ENCODE results near the gene SMIM9. TPM values are rescaled to one million over a fixed set of nuclear protein-coding genes. Genes with fewer than 3 reads are reported as not detected.
"Not testable (repeated sequence)": the region's sequence is repeated elsewhere in the genome, so short reads cannot be mapped to it uniquely, and the experiment has no call there.

SMIM9 gene
- total RNA-seq, 1 donor: not detected

DNA sequence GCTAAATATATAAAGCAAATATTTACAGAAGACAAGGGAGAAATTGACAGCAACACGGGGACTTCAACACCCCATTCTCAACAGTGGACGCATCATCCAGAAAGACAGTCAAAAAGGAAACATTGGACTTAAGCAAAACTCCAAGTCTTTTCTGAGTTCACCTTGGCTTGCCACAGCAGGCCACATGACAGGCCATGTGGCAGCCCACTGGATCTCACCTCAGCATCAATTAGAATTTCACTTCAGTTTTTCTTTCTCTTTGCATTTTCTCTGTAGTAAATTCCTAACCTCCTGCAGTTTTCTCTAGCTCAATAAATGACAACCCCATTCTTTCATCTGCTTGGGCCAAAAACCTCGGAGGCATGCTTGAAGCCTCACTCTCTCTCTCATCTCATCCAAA is 12.4 kb downstream of the SMIM9 start:
- no peak overlapping the region for H3K4me3 ChIP-seq (ENCODE audit: low read depth, low read length)
- DNase-seq (ENCODE audit: low read depth): no peak
- TF ChIP-seq, protein P1, sequence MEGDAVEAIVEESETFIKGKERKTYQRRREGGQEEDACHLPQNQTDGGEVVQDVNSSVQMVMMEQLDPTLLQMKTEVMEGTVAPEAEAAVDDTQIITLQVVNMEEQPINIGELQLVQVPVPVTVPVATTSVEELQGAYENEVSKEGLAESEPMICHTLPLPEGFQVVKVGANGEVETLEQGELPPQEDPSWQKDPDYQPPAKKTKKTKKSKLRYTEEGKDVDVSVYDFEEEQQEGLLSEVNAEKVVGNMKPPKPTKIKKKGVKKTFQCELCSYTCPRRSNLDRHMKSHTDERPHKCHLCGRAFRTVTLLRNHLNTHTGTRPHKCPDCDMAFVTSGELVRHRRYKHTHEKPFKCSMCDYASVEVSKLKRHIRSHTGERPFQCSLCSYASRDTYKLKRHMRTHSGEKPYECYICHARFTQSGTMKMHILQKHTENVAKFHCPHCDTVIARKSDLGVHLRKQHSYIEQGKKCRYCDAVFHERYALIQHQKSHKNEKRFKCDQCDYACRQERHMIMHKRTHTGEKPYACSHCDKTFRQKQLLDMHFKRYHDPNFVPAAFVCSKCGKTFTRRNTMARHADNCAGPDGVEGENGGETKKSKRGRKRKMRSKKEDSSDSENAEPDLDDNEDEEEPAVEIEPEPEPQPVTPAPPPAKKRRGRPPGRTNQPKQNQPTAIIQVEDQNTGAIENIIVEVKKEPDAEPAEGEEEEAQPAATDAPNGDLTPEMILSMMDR (IDR thresholded peaks at IDR 0.05; ENCODE audit: insufficient read depth, low read depth, low read length): no peak

DNA sequence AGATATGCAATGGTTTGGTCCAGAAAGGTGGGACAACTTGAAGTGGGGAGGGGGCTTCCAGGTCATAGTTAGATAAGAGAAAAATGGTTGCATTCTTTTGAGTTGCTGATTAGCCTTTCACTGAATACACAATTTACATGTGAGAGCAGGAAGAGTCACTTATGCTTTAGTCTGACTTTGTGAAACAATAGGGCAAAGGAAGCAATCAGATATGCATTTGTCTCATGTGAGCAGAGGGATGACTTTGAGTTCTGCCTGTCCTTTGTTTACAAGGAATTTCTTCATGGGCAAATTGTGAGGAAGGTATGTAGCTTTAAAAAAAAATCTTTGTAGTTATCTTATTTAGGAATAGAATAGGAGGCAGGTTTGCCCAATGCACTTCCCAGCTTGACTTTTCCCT is 12.9 kb downstream of the SMIM9 start:
- TF ChIP-seq, protein P1 (IDR thresholded peaks at IDR 0.05; ENCODE audit: insufficient read depth, low read depth, low read length): no peak
- DNase-seq (ENCODE audit: low read depth): no peak
- no peak overlapping the region for H3K4me3 ChIP-seq (ENCODE audit: low read depth, low read length)

DNA sequence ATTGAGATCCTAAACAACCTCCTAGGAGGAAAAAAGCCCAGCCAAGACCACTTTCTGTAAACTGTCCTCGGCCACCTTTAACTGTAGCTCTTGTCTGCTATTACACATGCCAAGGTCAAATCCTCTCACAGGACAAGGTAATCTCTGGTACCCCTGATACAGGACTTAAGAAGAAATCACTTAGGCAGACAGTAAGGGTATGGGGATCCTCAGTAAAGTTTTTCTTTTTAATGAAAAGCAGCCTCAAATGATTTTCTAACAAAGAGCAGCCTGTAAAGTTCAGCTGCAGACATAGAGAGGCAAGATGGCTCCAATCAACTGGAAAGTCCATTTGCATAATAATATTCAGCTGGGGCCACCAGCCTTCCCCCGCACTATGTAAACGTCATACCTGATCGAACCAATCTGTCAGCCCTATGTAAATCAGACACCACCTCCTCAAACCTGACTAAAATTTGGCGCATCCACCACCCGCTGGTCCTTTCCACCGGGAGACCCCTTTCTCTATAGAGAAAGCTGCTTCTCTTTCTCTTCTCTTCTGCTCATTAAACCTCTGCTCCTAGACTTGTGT is 14.6 kb downstream of the SMIM9 start:
- TF ChIP-seq, protein P1 (IDR thresholded peaks at IDR 0.05; ENCODE audit: insufficient read depth, low read depth, low read length): no peak
- no peak for DNase-seq (ENCODE audit: low read depth)
- H3K4me3 ChIP-seq (ENCODE audit: low read depth, low read length): no peak overlapping the region

DNA sequence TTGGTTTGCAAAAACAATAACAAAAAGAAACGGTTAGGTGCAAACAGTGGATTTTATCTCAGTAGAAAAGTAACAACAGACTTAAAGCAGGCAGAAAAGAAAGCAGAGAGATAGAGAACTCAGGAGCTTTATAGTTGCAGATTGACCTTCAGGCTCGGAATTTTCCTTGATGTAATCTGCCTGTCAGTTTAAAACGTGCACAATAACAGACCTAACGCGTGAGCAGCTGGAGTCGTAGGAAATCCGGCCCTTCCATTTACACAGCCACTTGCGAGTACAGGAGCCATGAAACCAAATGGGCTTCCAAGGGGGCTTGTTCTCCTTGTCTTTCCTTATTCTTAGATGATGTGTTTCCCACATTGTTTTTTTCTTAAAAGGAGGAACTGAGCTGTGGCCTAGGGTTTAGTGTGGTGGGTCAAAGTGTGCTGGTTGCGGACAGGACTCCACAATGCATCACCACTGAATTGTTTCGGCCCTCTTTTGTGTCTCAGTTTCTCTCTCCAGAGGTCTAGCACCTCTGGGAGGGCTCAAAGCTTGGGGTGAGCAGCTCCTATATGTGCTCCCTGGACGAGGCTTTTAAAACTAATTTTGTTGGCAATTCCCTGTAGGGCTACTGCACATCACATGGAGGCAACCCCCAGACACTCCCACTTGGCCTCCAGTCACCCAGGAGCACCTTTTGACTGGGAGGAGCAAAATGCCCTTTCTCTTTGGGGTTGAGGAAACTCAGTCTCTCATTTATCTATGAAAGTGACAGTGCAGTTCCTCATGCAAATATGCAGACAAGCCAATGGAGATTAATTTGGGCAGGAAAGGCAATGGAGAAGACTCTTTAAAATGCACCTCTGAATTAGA is 15.3 kb downstream of the SMIM9 start:
- peak; percentile 5 for DNase-seq (ENCODE audit: low read depth)
- TF ChIP-seq, protein P1 (IDR thresholded peaks at IDR 0.05; ENCODE audit: insufficient read depth, low read depth, low read length): no peak
- no peak overlapping the region for H3K4me3 ChIP-seq (ENCODE audit: low read depth, low read length)

DNA sequence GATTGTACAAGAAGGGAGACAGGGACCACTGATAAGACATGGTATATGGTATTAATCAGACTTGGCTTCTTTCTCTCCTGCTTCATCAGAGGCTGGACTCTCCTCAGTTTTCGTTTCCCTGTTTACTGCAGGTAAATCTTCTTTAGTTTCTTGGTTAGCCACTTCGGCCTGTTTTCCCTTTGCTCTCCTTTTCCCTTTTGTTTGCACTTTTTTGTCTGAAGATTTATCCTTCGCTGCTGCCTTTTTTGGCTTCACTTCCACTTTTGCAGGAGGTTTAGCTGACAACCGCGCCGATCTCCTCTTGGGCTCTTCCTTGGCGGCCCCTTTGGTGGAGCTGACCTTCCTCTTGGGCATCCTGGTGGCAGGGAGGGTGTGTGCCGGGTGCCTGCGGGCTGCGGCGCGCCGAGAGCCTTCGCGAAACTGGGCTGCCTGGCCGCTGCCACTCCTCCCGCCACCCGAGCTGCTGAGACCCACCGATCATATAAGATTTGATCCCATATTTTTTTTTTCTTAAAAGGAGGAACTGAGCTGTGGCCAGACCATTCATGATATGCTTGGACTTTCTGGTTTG is 17.3 kb downstream of the SMIM9 start:
- DNase-seq (ENCODE audit: low read depth); H3K4me3 ChIP-seq (ENCODE audit: low read depth, low read length): not testable (repeated sequence)

DNA sequence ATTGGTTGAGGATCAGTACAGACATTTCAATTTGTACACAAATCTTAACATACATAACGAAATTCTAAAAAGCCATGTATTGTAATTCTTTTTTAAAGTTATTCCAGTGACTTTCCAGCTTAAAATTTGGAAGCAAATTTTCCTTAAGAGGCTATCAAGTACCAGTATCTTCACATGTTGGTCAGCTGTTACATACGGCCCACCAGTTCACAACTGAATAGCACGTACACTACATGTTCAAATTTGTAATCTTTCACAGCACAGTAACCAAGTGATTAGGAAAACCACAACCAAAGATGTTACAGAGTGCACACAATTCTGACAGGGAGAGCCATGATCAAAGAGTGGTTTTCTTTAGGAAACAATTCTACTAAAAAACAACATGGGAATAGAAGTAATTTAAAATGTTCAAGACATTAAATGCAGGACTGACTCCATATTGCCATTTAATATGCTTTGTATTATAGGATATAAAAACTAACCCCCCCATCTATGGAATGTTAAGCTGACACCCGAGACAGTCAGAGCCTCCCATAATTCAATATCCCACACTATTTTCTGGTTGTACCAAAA is 18.1 kb downstream of the SMIM9 start:
- not testable (repeated sequence) for DNase-seq (ENCODE audit: low read depth); H3K4me3 ChIP-seq (ENCODE audit: low read depth, low read length)

DNA sequence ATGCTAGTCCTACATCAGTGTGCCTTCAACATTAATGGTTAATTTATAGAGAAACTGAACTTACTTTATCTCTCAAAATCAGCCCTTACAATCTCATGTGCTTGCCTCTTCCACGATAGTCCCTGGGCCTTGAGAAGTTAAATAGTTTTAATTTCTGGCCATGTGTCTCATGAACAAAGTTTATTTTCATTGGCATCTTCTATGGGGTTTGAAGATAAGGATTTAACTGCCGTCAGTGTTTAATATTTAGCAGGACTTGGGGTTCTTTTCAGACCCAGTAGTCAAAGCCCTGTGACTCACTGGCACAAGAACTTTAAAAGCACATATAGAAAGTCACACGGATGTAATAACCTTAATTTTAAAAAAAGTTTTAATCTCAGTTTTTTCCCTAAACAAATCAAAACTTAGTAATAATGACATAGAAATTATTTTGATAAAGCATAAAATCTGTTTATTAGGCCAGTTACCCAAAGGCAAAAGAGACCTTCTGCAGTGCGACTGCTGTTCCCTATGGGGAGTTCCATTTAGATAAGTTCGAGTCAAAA is 19.1 kb downstream of the SMIM9 start:
- H3K4me3 ChIP-seq (ENCODE audit: low read depth, low read length): no peak overlapping the region
- DNase-seq (ENCODE audit: low read depth): peak; percentile 66
- TF ChIP-seq, protein P1 (IDR thresholded peaks at IDR 0.05; ENCODE audit: insufficient read depth, low read depth, low read length): no peak
